ENCODE results near the gene C1GALT1.

GRCh38 chr7:7134046-7134445 lies 48.3 kb upstream of the C1GALT1 start:
- TF ChIP-seq CTCF (IDR thresholded peaks at IDR 0.05) = no peak
- no peak for TF ChIP-seq POLR2A (IDR thresholded peaks at IDR 0.05)
